ENCODE measurements around the gene TEAD1.

DNA sequence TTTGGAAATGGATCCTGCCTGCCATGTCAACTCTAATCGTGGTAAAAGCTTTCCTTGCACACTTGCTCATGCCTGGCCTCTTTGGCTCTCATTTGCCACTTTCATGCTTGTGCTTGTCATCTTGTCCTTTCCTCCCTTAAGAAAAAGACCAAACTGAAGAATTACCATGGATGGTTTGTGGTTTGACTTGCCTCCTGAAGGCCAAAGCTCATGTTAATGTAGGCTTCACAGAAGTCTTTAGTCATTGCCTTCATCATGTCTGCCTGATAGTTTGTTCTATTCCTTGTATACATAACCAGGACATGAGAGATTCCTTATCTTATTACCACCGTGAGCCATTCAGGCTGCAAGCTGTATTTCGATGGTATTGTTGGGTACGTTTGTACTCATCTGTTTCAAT is 17.3 kb downstream of the TEAD1 start:
- TF ChIP-seq, protein P1, sequence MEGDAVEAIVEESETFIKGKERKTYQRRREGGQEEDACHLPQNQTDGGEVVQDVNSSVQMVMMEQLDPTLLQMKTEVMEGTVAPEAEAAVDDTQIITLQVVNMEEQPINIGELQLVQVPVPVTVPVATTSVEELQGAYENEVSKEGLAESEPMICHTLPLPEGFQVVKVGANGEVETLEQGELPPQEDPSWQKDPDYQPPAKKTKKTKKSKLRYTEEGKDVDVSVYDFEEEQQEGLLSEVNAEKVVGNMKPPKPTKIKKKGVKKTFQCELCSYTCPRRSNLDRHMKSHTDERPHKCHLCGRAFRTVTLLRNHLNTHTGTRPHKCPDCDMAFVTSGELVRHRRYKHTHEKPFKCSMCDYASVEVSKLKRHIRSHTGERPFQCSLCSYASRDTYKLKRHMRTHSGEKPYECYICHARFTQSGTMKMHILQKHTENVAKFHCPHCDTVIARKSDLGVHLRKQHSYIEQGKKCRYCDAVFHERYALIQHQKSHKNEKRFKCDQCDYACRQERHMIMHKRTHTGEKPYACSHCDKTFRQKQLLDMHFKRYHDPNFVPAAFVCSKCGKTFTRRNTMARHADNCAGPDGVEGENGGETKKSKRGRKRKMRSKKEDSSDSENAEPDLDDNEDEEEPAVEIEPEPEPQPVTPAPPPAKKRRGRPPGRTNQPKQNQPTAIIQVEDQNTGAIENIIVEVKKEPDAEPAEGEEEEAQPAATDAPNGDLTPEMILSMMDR (IDR thresholded peaks at IDR 0.05) = no peak
- no peak for TF ChIP-seq EP300 (IDR thresholded peaks at IDR 0.05)
